PC-3 (cell line): ENCODE data around the gene SLC2A9. TPM values are rescaled to one million over a fixed set of nuclear protein-coding genes. Genes with fewer than 3 reads are reported as not detected.

Experiments used
- ATAC-seq: fragments of 200-7000 bp; cut with Tn5 transposase; 2 replicates; pipeline ENCODE4 v1.9.1; 2020; ENCODE audit warnings: mild to moderate bottlenecking, moderate library complexity
- BruUV-seq: library from RNA; stranded (reverse); fragments of 400-500 nt; replicated peaks from 2 replicates; lab custom pipeline; 2021; lab: Mats Ljungman, UMichigan
- CTCF ChIA-PET: fragments of 300-600 bp; sonication (Branson Sonifier 250); formaldehyde crosslinking; loops from one replicate; lab custom pipeline; 2022; ENCODE audit warnings: antibody characterized with exemption; lab: Charles Lee
- POLR2A ChIA-PET: fragments of 300-600 bp; sonication (Branson Sonifier 250); formaldehyde crosslinking; loops from one replicate; lab custom pipeline; 2022; ENCODE audit warnings: antibody characterized with exemption; ENCODE audit not compliant: unreplicated experiment; lab: Charles Lee
- DNase-seq: peaks from one replicate; pipeline ENCODE4 v3.0.0-alpha.2; 2015
- H2AFZ ChIP-seq: fragments of 300-600 bp; sonication (generic); 2 replicates; pipeline ENCODE4 v1.6.0; 2016; ENCODE audit warnings: antibody characterized with exemption, low read length
- H3F3A ChIP-seq: fragments of 300-600 bp; sonication (generic); one replicate; pipeline ENCODE4 v1.6.0; 2017; ENCODE audit warnings: antibody characterized with exemption, low read length, control low read depth, mild to moderate bottlenecking; ENCODE audit not compliant: unreplicated experiment
- H3K27ac ChIP-seq: fragments of 300-600 bp; sonication (generic); 2 replicates; pipeline ENCODE4 v1.5.1; 2016; ENCODE audit warnings: mild to moderate bottlenecking, low read length
- H3K27me3 ChIP-seq: fragments of 300-600 bp; sonication (generic); 2 replicates; pipeline ENCODE4 v1.6.1; 2016; ENCODE audit warnings: low read length, mixed read lengths
- H3K36me3 ChIP-seq: fragments of 300-600 bp; sonication (generic); 2 replicates; pipeline ENCODE4 v1.6.1; 2016; ENCODE audit warnings: low read depth, mixed run types, low read length, mixed read lengths
- H3K4me1 ChIP-seq: fragments of 300-600 bp; sonication (generic); 2 replicates; pipeline ENCODE4 v1.5.1; 2016; ENCODE audit warnings: low read length; ENCODE audit not compliant: insufficient read depth
- H3K4me2 ChIP-seq: fragments of 300-600 bp; sonication (generic); 2 replicates; pipeline ENCODE4 v1.6.0; 2016; ENCODE audit warnings: low read length
- H3K4me3 ChIP-seq: fragments of 300-600 bp; sonication (generic); 2 replicates; pipeline ENCODE4 v1.5.1; 2016; ENCODE audit warnings: mild to moderate bottlenecking, low read length, mixed read lengths
- H3K79me2 ChIP-seq: fragments of 300-600 bp; sonication (generic); 2 replicates; pipeline ENCODE4 v1.6.1; 2017; ENCODE audit warnings: low read length, mixed read lengths
- H3K9ac ChIP-seq: fragments of 300-600 bp; sonication (generic); 2 replicates; pipeline ENCODE4 v1.6.0; 2016; ENCODE audit warnings: mild to moderate bottlenecking, low read length
- H3K9me2 ChIP-seq: fragments of 300-600 bp; sonication (generic); replicated peaks from 2 replicates; pipeline ENCODE4 v1.6.1; 2016; ENCODE audit warnings: mixed run types, low read length, mixed read lengths
- H3K9me3 ChIP-seq: fragments of 300-600 bp; sonication (generic); 2 replicates; pipeline ENCODE4 v1.6.1; 2016; ENCODE audit warnings: low read length, mixed read lengths
- H4K20me1 ChIP-seq: fragments of 300-600 bp; sonication (generic); 2 replicates; pipeline ENCODE4 v1.6.1; 2016; ENCODE audit warnings: low read length, mixed read lengths
- EZH2 ChIP-seq: fragments of 300-600 bp; sonication (generic); IDR thresholded peaks from one replicate; pipeline ENCODE4 v1.6.1; 2017; ENCODE audit warnings: antibody characterized with exemption, mild to moderate bottlenecking, low read length; ENCODE audit not compliant: unreplicated experiment
- EZH2phosphoT487 ChIP-seq: fragments of 300-600 bp; sonication (generic); IDR thresholded peaks from 2 replicates; pipeline ENCODE4 v1.6.1; 2018; ENCODE audit warnings: mild to moderate bottlenecking, antibody characterized with exemption, low read length, borderline replicate concordance
- intact Hi-C: fragments of 100-400 bp; cut with micrococcal nuclease; formaldehyde crosslinking; loops from 2 replicates; pipeline ENCODE4 v1.9.0; 2023
- total RNA-seq: library from RNA; depleted of rRNA; stranded (reverse); fragments of >200 nt; gene quantifications from 2 replicates; pipeline ENCODE4 v1.2.3, GENCODE V29; 2014
- TF ChIP-seq, protein P1 (sequence below): fragments of 300-600 bp; sonication (generic); conservative IDR thresholded peaks from 2 replicates; pipeline ENCODE4 v1.5.1; 2017; ENCODE audit warnings: antibody characterized with exemption, low read depth, mild to moderate bottlenecking, low read length

The SLC2A9 gene
- total RNA-seq, 1 experiment from 2014 or later, result 0.11 TPM

GRCh38 chr4:10022346-10023049 is 1.2 kb upstream of the SLC2A9 start:
- ChIA-PET CTCF (no interaction called here), POLR2A (no interaction called here)
- Histone ChIP-seq H3K27me3 (no peaks in the 10 kb centered on the region), H2AFZ (no peak overlapping the region), H3K79me2 (no peaks in the 10 kb centered on the region), H3K9ac (no peak overlapping the region), H3K4me3 (no peak overlapping the region), H3K27ac (no peak overlapping the region), H3K4me1 (peaks cover 6% of the 10 kb centered on the region), H3F3A (no peaks in the 10 kb centered on the region), H3K4me2 (no peak overlapping the region), H3K9me3 (no peaks in the 10 kb centered on the region), H4K20me1 (no peaks in the 10 kb centered on the region), H3K36me3 (no peaks in the 10 kb centered on the region), H3K9me2 (no peaks in the 10 kb centered on the region)
- no TSS peak for BruUV-seq
- no peak for ATAC-seq
- intact Hi-C loops, result no loop called here
- TF ChIP-seq EZH2 (no peak), EZH2phosphoT487 (no peak)
- TF ChIP-seq, protein P1, sequence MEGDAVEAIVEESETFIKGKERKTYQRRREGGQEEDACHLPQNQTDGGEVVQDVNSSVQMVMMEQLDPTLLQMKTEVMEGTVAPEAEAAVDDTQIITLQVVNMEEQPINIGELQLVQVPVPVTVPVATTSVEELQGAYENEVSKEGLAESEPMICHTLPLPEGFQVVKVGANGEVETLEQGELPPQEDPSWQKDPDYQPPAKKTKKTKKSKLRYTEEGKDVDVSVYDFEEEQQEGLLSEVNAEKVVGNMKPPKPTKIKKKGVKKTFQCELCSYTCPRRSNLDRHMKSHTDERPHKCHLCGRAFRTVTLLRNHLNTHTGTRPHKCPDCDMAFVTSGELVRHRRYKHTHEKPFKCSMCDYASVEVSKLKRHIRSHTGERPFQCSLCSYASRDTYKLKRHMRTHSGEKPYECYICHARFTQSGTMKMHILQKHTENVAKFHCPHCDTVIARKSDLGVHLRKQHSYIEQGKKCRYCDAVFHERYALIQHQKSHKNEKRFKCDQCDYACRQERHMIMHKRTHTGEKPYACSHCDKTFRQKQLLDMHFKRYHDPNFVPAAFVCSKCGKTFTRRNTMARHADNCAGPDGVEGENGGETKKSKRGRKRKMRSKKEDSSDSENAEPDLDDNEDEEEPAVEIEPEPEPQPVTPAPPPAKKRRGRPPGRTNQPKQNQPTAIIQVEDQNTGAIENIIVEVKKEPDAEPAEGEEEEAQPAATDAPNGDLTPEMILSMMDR, result no peak
- DNase-seq, result no peak

- H3K36me3 ChIP-seq, result no peaks in the 10 kb centered on the region
- no peaks in the 10 kb centered on the region for H3K27me3 ChIP-seq
- no peak overlapping the region for H2AFZ ChIP-seq
- BruUV-seq, result no TSS peak
- H3F3A ChIP-seq, result no peaks in the 10 kb centered on the region
- no peak for ATAC-seq
- no peak for DNase-seq
- ChIA-PET CTCF (no interaction called here), POLR2A (no interaction called here)
- no peaks in the 10 kb centered on the region for H3K79me2 ChIP-seq
- no peaks in the 10 kb centered on the region for H4K20me1 ChIP-seq
- peaks cover 6% of the 10 kb centered on the region for H3K4me1 ChIP-seq
- no peaks in the 10 kb centered on the region for H3K9me2 ChIP-seq
- H3K9ac ChIP-seq, result no peak overlapping the region
- H3K27ac ChIP-seq, result no peak overlapping the region
- no peak overlapping the region for H3K4me3 ChIP-seq
- H3K9me3 ChIP-seq, result no peaks in the 10 kb centered on the region
- H3K4me2 ChIP-seq, result no peak overlapping the region
- intact Hi-C loops, result no loop called here
- TF ChIP-seq EZH2, result no peak
- TF ChIP-seq EZH2phosphoT487, result no peak
These were observed 341 bp upstream of the SLC2A9 start for GRCh38 chr4:10021653-10022023.

DNA sequence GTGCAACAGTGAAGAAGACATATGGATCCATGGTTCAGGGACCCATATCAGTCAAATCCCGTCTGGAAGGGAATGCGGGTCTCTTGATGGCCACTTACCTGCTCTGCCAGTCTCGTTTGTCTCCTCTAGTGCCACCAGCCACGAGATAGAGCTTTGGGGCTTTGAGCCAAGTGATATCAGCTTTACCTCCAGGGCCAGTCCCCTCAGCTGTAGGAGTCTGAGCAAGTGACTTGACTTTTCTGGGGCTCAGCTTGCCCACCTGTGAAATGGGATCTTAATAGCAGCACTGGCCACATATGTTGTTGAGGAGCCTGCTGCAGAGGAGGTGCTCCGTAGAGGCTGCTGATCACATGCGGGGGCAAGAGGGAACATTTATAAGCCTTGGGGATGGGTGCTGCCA is 1.2 kb downstream of the SLC2A9 start:
- no peak for ATAC-seq
- TF ChIP-seq EZH2, result no peak
- TF ChIP-seq, protein P1, result no peak
- TF ChIP-seq EZH2phosphoT487, result no peak
- no peak overlapping the region for H3K9ac ChIP-seq
- CTCF ChIA-PET, result interaction anchor here (0.6 kb wide), 1 partner anchor 1613 kb away, joined by 3 read pairs; no protein-coding TSS in a partner anchor
- H3F3A ChIP-seq, result no peaks in the 10 kb centered on the region
- POLR2A ChIA-PET, result no interaction called here
- no peak for DNase-seq
- no peaks in the 10 kb centered on the region for H3K27me3 ChIP-seq
- H2AFZ ChIP-seq, result no peak overlapping the region
- no peaks in the 10 kb centered on the region for H3K9me2 ChIP-seq
- no TSS peak for BruUV-seq
- no peak overlapping the region for H3K27ac ChIP-seq
- intact Hi-C loops, result no loop called here
- no peaks in the 10 kb centered on the region for H3K36me3 ChIP-seq
- peaks cover 6% of the 10 kb centered on the region for H3K4me1 ChIP-seq
- H4K20me1 ChIP-seq, result no peaks in the 10 kb centered on the region
- H3K9me3 ChIP-seq, result no peaks in the 10 kb centered on the region
- no peak overlapping the region for H3K4me3 ChIP-seq
- H3K79me2 ChIP-seq, result no peaks in the 10 kb centered on the region
- no peak overlapping the region for H3K4me2 ChIP-seq
